Hepatocyte (in vitro differentiated cells): ENCODE data around the gene CD93.

Experiments used
- EZH2 ChIP-seq: fragments of 200-600 bp; sonication (generic); IDR thresholded peaks from 2 replicates; pipeline ENCODE4 v1.6.1; 2016; ENCODE audit warnings: antibody characterized with exemption, mild to moderate bottlenecking, borderline replicate concordance
- EZH2phosphoT487 ChIP-seq: fragments of 200-600 bp; sonication (generic); IDR thresholded peaks from one replicate; pipeline ENCODE4 v1.6.1; 2018; ENCODE audit warnings: antibody characterized with exemption, mild to moderate bottlenecking, low read depth, moderate library complexity; ENCODE audit not compliant: unreplicated experiment, severe bottlenecking
- TF ChIP-seq, protein P1 (sequence below): fragments of 200-600 bp; sonication (generic); IDR thresholded peaks from 2 replicates; pipeline ENCODE4 v1.5.1; 2016; ENCODE audit warnings: antibody characterized with exemption, mild to moderate bottlenecking; ENCODE audit not compliant: poor library complexity

DNA sequence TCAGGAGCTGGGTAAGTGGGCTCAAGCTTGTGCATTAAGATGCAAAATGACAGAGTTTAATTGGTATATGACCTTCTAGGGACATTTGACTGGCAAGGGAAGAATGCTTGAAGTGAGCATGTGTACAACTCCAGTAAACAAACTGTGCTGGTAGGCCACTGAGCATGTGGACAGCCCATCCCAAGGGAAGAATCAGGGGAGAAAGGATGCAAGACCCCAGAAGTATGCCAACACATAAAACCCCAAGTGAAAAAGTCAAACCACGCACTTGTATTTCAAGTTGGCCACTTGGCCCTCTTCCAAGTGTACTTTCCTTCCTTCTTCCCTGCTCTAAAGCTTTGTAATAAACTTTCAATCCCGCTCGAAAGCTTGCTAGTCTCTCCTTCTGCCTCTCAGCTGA is 26.3 kb downstream of the CD93 start:
- TF ChIP-seq, protein P1, sequence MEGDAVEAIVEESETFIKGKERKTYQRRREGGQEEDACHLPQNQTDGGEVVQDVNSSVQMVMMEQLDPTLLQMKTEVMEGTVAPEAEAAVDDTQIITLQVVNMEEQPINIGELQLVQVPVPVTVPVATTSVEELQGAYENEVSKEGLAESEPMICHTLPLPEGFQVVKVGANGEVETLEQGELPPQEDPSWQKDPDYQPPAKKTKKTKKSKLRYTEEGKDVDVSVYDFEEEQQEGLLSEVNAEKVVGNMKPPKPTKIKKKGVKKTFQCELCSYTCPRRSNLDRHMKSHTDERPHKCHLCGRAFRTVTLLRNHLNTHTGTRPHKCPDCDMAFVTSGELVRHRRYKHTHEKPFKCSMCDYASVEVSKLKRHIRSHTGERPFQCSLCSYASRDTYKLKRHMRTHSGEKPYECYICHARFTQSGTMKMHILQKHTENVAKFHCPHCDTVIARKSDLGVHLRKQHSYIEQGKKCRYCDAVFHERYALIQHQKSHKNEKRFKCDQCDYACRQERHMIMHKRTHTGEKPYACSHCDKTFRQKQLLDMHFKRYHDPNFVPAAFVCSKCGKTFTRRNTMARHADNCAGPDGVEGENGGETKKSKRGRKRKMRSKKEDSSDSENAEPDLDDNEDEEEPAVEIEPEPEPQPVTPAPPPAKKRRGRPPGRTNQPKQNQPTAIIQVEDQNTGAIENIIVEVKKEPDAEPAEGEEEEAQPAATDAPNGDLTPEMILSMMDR = no peak
- TF ChIP-seq EZH2 (no peak), EZH2phosphoT487 (no peak)
